CD4-positive, alpha-beta T cell (primary cell): ENCODE results near the gene CD247. TPM values are rescaled to one million over a fixed set of nuclear protein-coding genes. Genes with fewer than 3 reads are reported as not detected.

Experiments used
- ATAC-seq: fragments of 200-7000 bp; cut with Tn5 transposase; one replicate; pipeline ENCODE4 v1.10.0; 2022; ENCODE audit warnings: mild to moderate bottlenecking; ENCODE audit not compliant: poor library complexity
- CTCF ChIA-PET: fragments of 350-600 bp; sonication (Branson Sonifier 250); formaldehyde crosslinking; loops from one replicate; lab custom pipeline; 2021; ENCODE audit warnings: antibody characterized with exemption, inconsistent platforms; lab: Charles Lee
- POLR2A ChIA-PET: fragments of 350-600 bp; sonication (Branson Sonifier 250); formaldehyde crosslinking; loops from one replicate; lab custom pipeline; 2021; ENCODE audit warnings: antibody characterized with exemption, inconsistent platforms; lab: Charles Lee
- DNase-seq, 14 experiments: peaks; one replicate each; pipeline ENCODE4 v3.0.0-alpha.2; 2013 to 2020; ENCODE audit warnings: mixed read lengths in 2 of 14
- H3K27ac ChIP-seq, 2 donors: one replicate each; pipeline versions ENCODE4 v1.5.1 to v1.7.0; 2013; ENCODE audit warnings: low read length in 2 of 2, low read depth in 1 of 2, mild to moderate bottlenecking in 1 of 2
- H3K27me3 ChIP-seq, 2 experiments: 1 replicate in 1 of 2; 2 replicates in 1 of 2; pipeline versions ENCODE4 v1.6.1 to v1.7.0; 2013; ENCODE audit warnings: low read length in 2 of 2, control low read depth in 1 of 2, mild to moderate bottlenecking in 1 of 2, moderate library complexity in 1 of 2; ENCODE audit not compliant: insufficient read depth in 2 of 2, control insufficient read depth in 1 of 2
- H3K36me3 ChIP-seq: one replicate; pipeline ENCODE4 v1.6.1; 2013; ENCODE audit warnings: low read length, control low read depth; ENCODE audit not compliant: insufficient read depth
- H3K4me1 ChIP-seq: one replicate; pipeline ENCODE4 v1.6.1; 2013; ENCODE audit warnings: low read length, control low read depth; ENCODE audit not compliant: insufficient read depth
- H3K4me3 ChIP-seq: one replicate; pipeline ENCODE4 v1.5.1; 2013; ENCODE audit warnings: mild to moderate bottlenecking, low read length, moderate library complexity
- H3K9me3 ChIP-seq, 2 experiments: 1 replicate in 1 of 2; 2 replicates in 1 of 2; pipeline versions ENCODE4 v1.6.1 to v1.7.0; 2013; ENCODE audit warnings: low read length in 2 of 2, mild to moderate bottlenecking in 2 of 2, control low read depth in 1 of 2, moderate library complexity in 1 of 2; ENCODE audit not compliant: control insufficient read depth in 1 of 2, insufficient read depth in 1 of 2
- H3K27ac Mint-ChIP-seq: one replicate; pipeline ENCODE4 v1.8.0; 2020; ENCODE audit warnings: mixed read lengths
- H3K27me3 Mint-ChIP-seq: one replicate; pipeline ENCODE4 v1.8.0; 2021; ENCODE audit warnings: mixed read lengths
- H3K36me3 Mint-ChIP-seq: one replicate; pipeline ENCODE4 v1.8.0; 2021; ENCODE audit warnings: low read depth, mixed read lengths
- H3K4me1 Mint-ChIP-seq: one replicate; pipeline ENCODE4 v1.8.0; 2021; ENCODE audit warnings: low read depth, mixed read lengths
- H3K4me3 Mint-ChIP-seq: one replicate; pipeline ENCODE4 v1.8.0; 2020; ENCODE audit warnings: mild to moderate bottlenecking, mixed read lengths
- H3K9me3 Mint-ChIP-seq: one replicate; pipeline ENCODE4 v1.8.0; 2020; ENCODE audit warnings: mixed read lengths
- CTCF ChIP-seq: fragments of 200-600 bp; IDR thresholded peaks from one replicate; pipeline ENCODE4 v1.8.0; 2022; ENCODE audit warnings: antibody characterized with exemption, mild to moderate bottlenecking
- intact Hi-C, 2 experiments: fragments of 100-400 bp; cut with DNase I in 1 of 2; cut with micrococcal nuclease in 1 of 2; formaldehyde crosslinking; loops; one replicate each; pipeline versions ENCODE4 v1.15.1 to v1.9.0; 2023 to 2025; cut with DNase I, micrococcal nuclease
- total RNA-seq, 174 experiments: library from RNA in 2 of 174; stranded (reverse) in 2 of 174; gene quantifications; one replicate each; pipeline ENCODE4 v1.2.3 and lab custom pipeline; 2021 to 2026

The CD247 gene
- total RNA-seq, 2 experiments from 2014 or later: 355 to 378 TPM

GRCh38 chr1:167502192-167502551 lies 16.2 kb downstream of the CD247 start:
- peak overlapping the region; percentile 24 for H3K4me3 ChIP-seq
- DNase-seq: no peak
- intact Hi-C loops: loop anchor here in 1 of 2 experiments (1.0 kb wide), 1 partner anchor 8 kb away; no protein-coding TSS in a partner anchor
- ChIA-PET POLR2A (interaction anchor here (0.6 to 6.4 kb wide), 11 partner anchors 8 to 412 kb away, joined by 3 to 115 read pairs (median 4); partner anchors contain the start of genes CD247 and GPA33), CTCF (interaction anchor here (1.1 kb wide), 1 partner anchor 103 kb away, joined by 3 read pairs; no protein-coding TSS in a partner anchor)
- H3K4me1 ChIP-seq: peaks cover 97% of the 10 kb centered on the region
- H3K27ac ChIP-seq: peak overlapping the region; percentile 51 to 59
- Mint-ChIP-seq H3K36me3 (peaks cover 98% of the 10 kb centered on the region), H3K9me3 (no peaks in the 10 kb centered on the region), H3K27ac (peak overlapping the region; percentile 100), H3K4me1 (peaks cover 94% of the 10 kb centered on the region), H3K27me3 (no peaks in the 10 kb centered on the region), H3K4me3 (peak overlapping the region; percentile 68)
- no peaks in the 10 kb centered on the region for H3K9me3 ChIP-seq
- no peak for TF ChIP-seq CTCF
- no peaks in the 10 kb centered on the region for H3K27me3 ChIP-seq
- peaks cover 78% of the 10 kb centered on the region for H3K36me3 ChIP-seq
- ATAC-seq: no peak

- peak overlapping the region; percentile 24 for H3K4me3 ChIP-seq
- H3K27me3 ChIP-seq: no peaks in the 10 kb centered on the region
- no peaks in the 10 kb centered on the region for H3K9me3 ChIP-seq
- peak overlapping the region; percentile 68 for H3K4me3 Mint-ChIP-seq
- POLR2A ChIA-PET: interaction anchor here (0.6 to 6.4 kb wide), 9 partner anchors 9 to 411 kb away, joined by 3 to 115 read pairs (median 4); partner anchors contain the start of genes CD247 and GPA33
- H3K36me3 ChIP-seq: peaks cover 80% of the 10 kb centered on the region
- H3K27ac Mint-ChIP-seq: peak overlapping the region; percentile 100
- CTCF ChIA-PET: no interaction called here
- ATAC-seq: peak; percentile 14
- H3K4me1 Mint-ChIP-seq: peaks cover 98% of the 10 kb centered on the region
- H3K27me3 Mint-ChIP-seq: no peaks in the 10 kb centered on the region
- peak overlapping the region; percentile 51 to 59 for H3K27ac ChIP-seq
- peaks cover 99% of the 10 kb centered on the region for H3K36me3 Mint-ChIP-seq
- intact Hi-C loops: loop anchor here in 1 of 2 experiments (1.0 kb wide), 1 partner anchor 9 kb away; no protein-coding TSS in a partner anchor
- H3K9me3 Mint-ChIP-seq: no peaks in the 10 kb centered on the region
- peak in 3 of 14 experiments; percentile 44 to 46 (median 46) for DNase-seq
- H3K4me1 ChIP-seq: peaks cover 95% of the 10 kb centered on the region
- TF ChIP-seq CTCF: no peak
These were observed 16.7 kb downstream of the CD247 start for GRCh38 chr1:167501515-167502191.

GRCh38 chr1:167500283-167500860 lies 18.0 kb downstream of the CD247 start:
- H3K27me3 Mint-ChIP-seq: no peaks in the 10 kb centered on the region
- ChIA-PET CTCF (interaction anchor here (1.0 to 1.9 kb wide), 5 partner anchors 11 to 45 kb away, joined by 3 to 12 read pairs (median 4); partner anchors contain the start of gene CD247), POLR2A (interaction anchor here (0.6 to 6.4 kb wide), 17 partner anchors 8 to 280 kb away, joined by 3 to 115 read pairs (median 4); partner anchors contain the start of genes CD247, CREG1 and POU2F1)
- peak; percentile 50 for ATAC-seq
- H3K4me1 Mint-ChIP-seq: peaks cover 99% of the 10 kb centered on the region
- H3K9me3 Mint-ChIP-seq: no peaks in the 10 kb centered on the region
- H3K27ac ChIP-seq: peak overlapping the region; percentile 29 to 59
- peaks cover 96% of the 10 kb centered on the region for H3K4me1 ChIP-seq
- peaks cover 85% of the 10 kb centered on the region for H3K36me3 ChIP-seq
- no peaks in the 10 kb centered on the region for H3K9me3 ChIP-seq
- peaks cover 99% of the 10 kb centered on the region for H3K36me3 Mint-ChIP-seq
- no peaks in the 10 kb centered on the region for H3K27me3 ChIP-seq
- peak in 2 of 14 experiments; percentile 45 to 49 for DNase-seq
- intact Hi-C loops: loop anchor here in 1 of 2 experiments (1.0 kb wide), 1 partner anchor 15 kb away; no protein-coding TSS in a partner anchor
- peak overlapping the region; percentile 100 for H3K27ac Mint-ChIP-seq
- H3K4me3 Mint-ChIP-seq: peak overlapping the region; percentile 47
- no peak overlapping the region for H3K4me3 ChIP-seq
- no peak for TF ChIP-seq CTCF
